K562 (cell line): ENCODE data around the gene ST7. TPM values are rescaled to one million over a fixed set of nuclear protein-coding genes. Genes with fewer than 3 reads are reported as not detected.

Source experiments
- ATAC-seq: fragments of 200-7000 bp; cut with Tn5 transposase; 3 replicates; pipeline ENCODE4 v1.9.1; 2020; ENCODE audit warnings: moderate library complexity
- BruUV-seq: library from RNA; stranded (reverse); fragments of 400-500 nt; replicated peaks from 2 replicates; lab custom pipeline; 2021; lab: Mats Ljungman, UMichigan
- CTCF ChIA-PET: fragments of 300-600 bp; formaldehyde crosslinking; extraction: SDS; loops from one replicate; lab custom pipeline; 2021; ENCODE audit warnings: low intra/inter-chr PET ratio; lab: Yijun Ruan, JAX
- POLR2A ChIA-PET: fragments of 300-600, 350-650 bp; sonication (Branson Sonifier 250); formaldehyde crosslinking; extraction: SDS; loops from one replicate; lab custom pipeline; 2021; ENCODE audit warnings: antibody characterized with exemption, inconsistent platforms; lab: Yijun Ruan, JAX
- DNase-seq, 4 experiments: peaks; one replicate each; pipeline versions ENCODE4 v3.0.0 to v3.0.0-alpha.2; 2011 to 2018; ENCODE audit warnings: low spot score in 3 of 4, mixed read lengths in 3 of 4; ENCODE audit errors: extremely low read depth in 1 of 4
- FAIRE-seq: peaks from 2 replicates; lab custom pipeline; 2011; peaks lifted over from hg19 to GRCh38; lab: Jason Lieb, UNC
- H2AFZ ChIP-seq: 2 replicates; pipeline ENCODE4 v1.6.0; 2011; ENCODE audit warnings: low read depth, low read length, control low read depth, inconsistent platforms
- H3K27ac ChIP-seq: fragments of 200-600 bp; 3 replicates; pipeline ENCODE4 v1.8.0; 2011; ENCODE audit warnings: low read depth, mild to moderate bottlenecking, control low read depth, inconsistent platforms, low read length, moderate library complexity, mixed read lengths; ENCODE audit errors: extremely low read depth
- H3K27me3 ChIP-seq, 2 experiments: fragments of 300-600 bp in 1 of 2; 2 replicates in 1 of 2; 3 replicates in 1 of 2; pipeline versions ENCODE4 v1.6.0 to v1.8.0; 2011; ENCODE audit warnings: inconsistent platforms in 2 of 2, low read length in 2 of 2, mild to moderate bottlenecking in 1 of 2, mixed read lengths in 1 of 2, moderate library complexity in 1 of 2; ENCODE audit not compliant: control insufficient read depth in 2 of 2, insufficient read depth in 2 of 2
- H3K36me3 ChIP-seq: fragments of 300-600 bp; 3 replicates; pipeline ENCODE4 v1.8.0; 2011; ENCODE audit warnings: mild to moderate bottlenecking, low read length, inconsistent platforms; ENCODE audit not compliant: control insufficient read depth, insufficient read depth
- H3K4me1 ChIP-seq, 2 experiments: fragments of 200-600 bp in 1 of 2; replicated peaks in 1 of 2; 2 replicates in 1 of 2; 3 replicates in 1 of 2; pipeline versions ENCODE4 v1.5.1 to v1.8.0; 2011; ENCODE audit warnings: inconsistent platforms in 2 of 2, low read length in 2 of 2, mild to moderate bottlenecking in 1 of 2, mixed read lengths in 1 of 2, moderate library complexity in 1 of 2; ENCODE audit not compliant: control insufficient read depth in 2 of 2, insufficient read depth in 2 of 2
- H3K4me2 ChIP-seq: 2 replicates; pipeline ENCODE4 v1.6.1; 2011; ENCODE audit warnings: low read length, control low read depth, inconsistent platforms, mixed read lengths; ENCODE audit not compliant: insufficient read depth
- H3K4me3 ChIP-seq: fragments of 200-600 bp; sonication (generic), shearing (Covaris generic); 2 replicates; pipeline ENCODE4 v1.5.1; 2016; ENCODE audit warnings: control low read depth, inconsistent platforms
- H3K79me2 ChIP-seq: fragments of 200-600 bp; 3 replicates; pipeline ENCODE4 v1.8.0; 2011; ENCODE audit warnings: low read length, inconsistent platforms; ENCODE audit not compliant: control insufficient read depth, insufficient read depth
- H3K9ac ChIP-seq, 2 experiments: 2 replicates each; pipeline versions ENCODE4 v1.6.0 to v1.6.1; 2011; ENCODE audit warnings: low read depth in 2 of 2, low read length in 2 of 2, control low read depth in 1 of 2, inconsistent platforms in 1 of 2, mild to moderate bottlenecking in 1 of 2, mixed read lengths in 1 of 2; ENCODE audit not compliant: insufficient read depth in 1 of 2
- H3K9me1 ChIP-seq: one replicate; pipeline ENCODE4 v1.6.0; 2011; ENCODE audit warnings: inconsistent platforms, mild to moderate bottlenecking, low read length, moderate library complexity; ENCODE audit not compliant: control insufficient read depth, insufficient read depth
- H3K9me3 ChIP-seq: replicated peaks from 2 replicates; pipeline ENCODE4 v1.5.1; 2011; ENCODE audit warnings: low read depth, low read length, inconsistent platforms; ENCODE audit not compliant: control insufficient read depth, insufficient read depth
- H4K20me1 ChIP-seq: replicated peaks from 2 replicates; pipeline ENCODE4 v1.6.1; 2011; ENCODE audit warnings: low read length, inconsistent platforms, mixed read lengths; ENCODE audit not compliant: control insufficient read depth, insufficient read depth
- CC2D1A ChIP-seq: fragments of 450-650 bp; IDR thresholded peaks from 2 replicates; pipeline ENCODE4 v1.6.1; 2017; ENCODE audit warnings: mild to moderate bottlenecking
- COPS2 ChIP-seq: fragments of 450-650 bp; conservative IDR thresholded peaks from 2 replicates; pipeline ENCODE4 v1.6.1; 2016; ENCODE audit warnings: mild to moderate bottlenecking, moderate library complexity
- ESRRB ChIP-seq: fragments of 250-450 bp; sonication (Bioruptor Pico); IDR thresholded peaks from 2 replicates; pipeline ENCODE4 v1.5.0; 2020; ENCODE audit warnings: mild to moderate bottlenecking, moderate library complexity, borderline replicate concordance
- GABPB1 ChIP-seq: sonication (generic); formaldehyde crosslinking; IDR thresholded peaks from 2 replicates; pipeline ENCODE4 v1.8.0; 2022; ENCODE audit warnings: mild to moderate bottlenecking, missing genetic modification reagents
- KLF10 ChIP-seq: fragments of 250-450 bp; sonication (Bioruptor Pico); IDR thresholded peaks from 2 replicates; pipeline ENCODE4 v1.6.1; 2021; ENCODE audit warnings: matching md5 sums
- PPARD ChIP-seq: fragments of 250-450 bp; sonication (Bioruptor Pico); IDR thresholded peaks from 2 replicates; pipeline ENCODE4 v1.8.0; 2022; ENCODE audit warnings: inconsistent platforms, mild to moderate bottlenecking, moderate library complexity
- SMAD2 ChIP-seq: fragments of 150-350 bp; IDR thresholded peaks from 2 replicates; pipeline ENCODE4 v1.6.1; 2014; ENCODE audit warnings: low read depth, mild to moderate bottlenecking, low read length
- SPI1 ChIP-seq: IDR thresholded peaks from 2 replicates; pipeline ENCODE4 v1.6.1; 2011; ENCODE audit warnings: low read depth, low read length, control low read depth, borderline replicate concordance
- ZNF134 ChIP-seq: fragments of 250-450 bp; sonication (Bioruptor Pico); conservative IDR thresholded peaks from 2 replicates; pipeline ENCODE4 v1.4.0; 2020
- ZNF24 ChIP-seq: fragments of 450-650 bp; IDR thresholded peaks from 2 replicates; pipeline ENCODE4 v1.6.1; 2016
- ZNF764 ChIP-seq: fragments of 250-450 bp; sonication (Bioruptor Pico); IDR thresholded peaks from 2 replicates; pipeline ENCODE4 v1.4.0; 2020; ENCODE audit warnings: low read depth, mild to moderate bottlenecking, moderate library complexity
- ZNF778 ChIP-seq: fragments of 450-650 bp; formaldehyde crosslinking; IDR thresholded peaks from 2 replicates; pipeline ENCODE4 v1.4.0; 2020; ENCODE audit warnings: mild to moderate bottlenecking, moderate library complexity
- WGBS: fragments of 100-300 bp; shearing (Covaris generic); methylation state at CpG from one replicate; pipeline ENCODE4 v1.1.6; 2016; ENCODE audit warnings: low coverage, mixed read lengths; ENCODE audit not compliant: insufficient coverage; ENCODE audit errors: missing lambda C conversion rate; 5-methylcytosine and 5-hydroxymethylcytosine counted together
- in situ Hi-C: fragments of 300-500 bp; cut with MboI; formaldehyde crosslinking; loops from 4 replicates; pipeline ENCODE4 v1.15.0; 2018; ENCODE audit warnings: inconsistent platforms, mixed read lengths
- intact Hi-C: fragments of 100-400 bp; cut with micrococcal nuclease; formaldehyde crosslinking; loops from 2 replicates; pipeline ENCODE4 v1.14.2; 2022
- polyA plus RNA-seq, 8 experiments: library from polyadenylated mRNA; depleted of rRNA in 4 of 8; stranded (reverse) in 5 of 8; unstranded in 3 of 8; fragments of >200 nt; fragmentation: Nextera tagmentation in 2 of 8; fragmentation: Illumina TruSeq in 1 of 8; extraction: Ambion mirVana in 2 of 8; extraction: Trizol in 1 of 8; gene quantifications; 2 replicates each; pipeline versions ENCODE4 v1.2.1 to v1.2.3, GENCODE V29; 2011 to 2014; ENCODE audit warnings: inconsistent platforms in 1 of 8, missing spikeins in 1 of 8
- total RNA-seq, 7 experiments: library from RNA; depleted of rRNA in 6 of 7; stranded (reverse); fragments of >200 nt in 6 of 7; fragmentation: Illumina TruSeq in 2 of 7; extraction: Trizol in 2 of 7; gene quantifications; 2 replicates each; pipeline versions ENCODE4 v1.2.1 to v1.2.3, GENCODE V29; 2011 to 2021; ENCODE audit warnings: low replicate concordance in 1 of 7
- TF ChIP-seq, protein P1 (sequence below), 2 experiments: fragments of 450-650 bp in 1 of 2; sonication (generic) in 1 of 2; formaldehyde crosslinking in 1 of 2; IDR thresholded peaks in 1 of 2; conservative IDR thresholded peaks in 1 of 2; 2 replicates each; pipeline versions ENCODE4 v1.6.1 to v1.8.1; 2016 to 2023; ENCODE audit warnings: mild to moderate bottlenecking in 2 of 2, moderate library complexity in 2 of 2, inconsistent platforms in 1 of 2, missing genetic modification reagents in 1 of 2
- TF ChIP-seq, protein P2 (sequence below): fragments of 250-450 bp; sonication (Bioruptor Pico); IDR thresholded peaks from 2 replicates; pipeline ENCODE4 v1.8.0; 2022; ENCODE audit warnings: inconsistent platforms
- TF ChIP-seq, protein P3 (sequence below): sonication (generic); formaldehyde crosslinking; IDR thresholded peaks from 2 replicates; pipeline ENCODE4 v1.8.0; 2023; ENCODE audit warnings: mild to moderate bottlenecking, missing genetic modification reagents
- TF ChIP-seq, protein P4 (sequence below), 2 experiments: fragments of 450-650 bp; conservative IDR thresholded peaks; 2 replicates each; pipeline ENCODE4 v1.6.1; 2017; ENCODE audit warnings: mild to moderate bottlenecking in 2 of 2, moderate library complexity in 2 of 2

The ST7 gene
- total and polyA plus RNA-seq, 9 of the 15 experiments (the other 6 are each of a cell fraction or from before 2014, with no cell fraction given), result 23.9 to 56.3 (median 36.9) TPM

DNA sequence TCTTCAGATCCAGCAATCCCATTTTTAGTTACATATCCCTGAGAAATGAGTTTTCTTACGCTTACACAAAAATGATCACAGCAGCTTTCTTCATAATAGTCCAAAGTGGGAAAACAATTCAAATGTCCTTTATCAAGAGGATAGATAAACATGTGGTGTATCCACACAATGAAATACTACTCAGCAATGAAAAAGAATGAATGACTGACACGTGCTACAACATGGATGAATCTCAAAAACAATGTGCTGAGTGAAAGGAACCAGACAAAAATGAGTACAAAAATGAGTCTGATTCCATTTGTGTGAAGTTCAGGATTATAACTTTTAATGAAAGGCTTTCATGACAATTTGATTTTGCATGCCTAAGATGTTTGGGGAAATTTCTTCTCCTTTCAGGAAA lies 230.4 kb downstream of the ST7 start:
- intact Hi-C loops (no loop called here), in situ Hi-C loops (no loop called here)
- 85% methylated on average over 2 of the region's 2 CpGs for WGBS
- H3K4me1 ChIP-seq, result peaks cover 0 to 12% of the 10 kb centered on the region in 2 experiments; a peak in 2 of 5 replicates
- H3K4me3 ChIP-seq, result no peak overlapping the region
- H3K9me3 ChIP-seq, result no peaks in the 10 kb centered on the region
- H3K27ac ChIP-seq, result no peak overlapping the region
- H3K36me3 ChIP-seq, result peaks cover 17% of the 10 kb centered on the region; the same call in 2 of the 3 replicates
- CTCF ChIA-PET, result no interaction called here
- DNase-seq (no peak), ATAC-seq (no peak), FAIRE-seq (no peak)
- H4K20me1 ChIP-seq, result no peaks in the 10 kb centered on the region
- no peaks in the 10 kb centered on the region for H3K79me2 ChIP-seq
- no peak overlapping the region for H3K9ac ChIP-seq
- no peaks in the 10 kb centered on the region for H3K9me1 ChIP-seq
- no peak overlapping the region for H2AFZ ChIP-seq
- no peaks in the 10 kb centered on the region for H3K27me3 ChIP-seq
- H3K4me2 ChIP-seq, result no peak overlapping the region
- BruUV-seq, result no TSS peak
- POLR2A ChIA-PET, result no interaction called here
- TF ChIP-seq, protein P1, sequence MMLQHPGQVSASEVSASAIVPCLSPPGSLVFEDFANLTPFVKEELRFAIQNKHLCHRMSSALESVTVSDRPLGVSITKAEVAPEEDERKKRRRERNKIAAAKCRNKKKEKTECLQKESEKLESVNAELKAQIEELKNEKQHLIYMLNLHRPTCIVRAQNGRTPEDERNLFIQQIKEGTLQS (IDR thresholded peaks at IDR 0.05), result no peak
- TF ChIP-seq, protein P1 (CRISPR knock-in tag; conservative IDR thresholded peaks at IDR 0.05), result no peak
- TF ChIP-seq ESRRB (CRISPR knock-in tag) (no peak), ZNF778 (CRISPR knock-in tag) (no peak), ZNF134 (CRISPR knock-in tag) (no peak), ZNF24 (peak; percentile 93), ZNF764 (CRISPR knock-in tag) (no peak), CC2D1A (no peak), PPARD (no peak), GABPB1 (CRISPR knock-in tag) (no peak), COPS2 (no peak), KLF10 (CRISPR knock-in tag) (no peak), SMAD2 (no peak), SPI1 (no peak)
- TF ChIP-seq, protein P2, sequence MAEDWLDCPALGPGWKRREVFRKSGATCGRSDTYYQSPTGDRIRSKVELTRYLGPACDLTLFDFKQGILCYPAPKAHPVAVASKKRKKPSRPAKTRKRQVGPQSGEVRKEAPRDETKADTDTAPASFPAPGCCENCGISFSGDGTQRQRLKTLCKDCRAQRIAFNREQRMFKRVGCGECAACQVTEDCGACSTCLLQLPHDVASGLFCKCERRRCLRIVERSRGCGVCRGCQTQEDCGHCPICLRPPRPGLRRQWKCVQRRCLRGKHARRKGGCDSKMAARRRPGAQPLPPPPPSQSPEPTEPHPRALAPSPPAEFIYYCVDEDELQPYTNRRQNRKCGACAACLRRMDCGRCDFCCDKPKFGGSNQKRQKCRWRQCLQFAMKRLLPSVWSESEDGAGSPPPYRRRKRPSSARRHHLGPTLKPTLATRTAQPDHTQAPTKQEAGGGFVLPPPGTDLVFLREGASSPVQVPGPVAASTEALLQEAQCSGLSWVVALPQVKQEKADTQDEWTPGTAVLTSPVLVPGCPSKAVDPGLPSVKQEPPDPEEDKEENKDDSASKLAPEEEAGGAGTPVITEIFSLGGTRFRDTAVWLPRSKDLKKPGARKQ, result no peak
- TF ChIP-seq, protein P3, sequence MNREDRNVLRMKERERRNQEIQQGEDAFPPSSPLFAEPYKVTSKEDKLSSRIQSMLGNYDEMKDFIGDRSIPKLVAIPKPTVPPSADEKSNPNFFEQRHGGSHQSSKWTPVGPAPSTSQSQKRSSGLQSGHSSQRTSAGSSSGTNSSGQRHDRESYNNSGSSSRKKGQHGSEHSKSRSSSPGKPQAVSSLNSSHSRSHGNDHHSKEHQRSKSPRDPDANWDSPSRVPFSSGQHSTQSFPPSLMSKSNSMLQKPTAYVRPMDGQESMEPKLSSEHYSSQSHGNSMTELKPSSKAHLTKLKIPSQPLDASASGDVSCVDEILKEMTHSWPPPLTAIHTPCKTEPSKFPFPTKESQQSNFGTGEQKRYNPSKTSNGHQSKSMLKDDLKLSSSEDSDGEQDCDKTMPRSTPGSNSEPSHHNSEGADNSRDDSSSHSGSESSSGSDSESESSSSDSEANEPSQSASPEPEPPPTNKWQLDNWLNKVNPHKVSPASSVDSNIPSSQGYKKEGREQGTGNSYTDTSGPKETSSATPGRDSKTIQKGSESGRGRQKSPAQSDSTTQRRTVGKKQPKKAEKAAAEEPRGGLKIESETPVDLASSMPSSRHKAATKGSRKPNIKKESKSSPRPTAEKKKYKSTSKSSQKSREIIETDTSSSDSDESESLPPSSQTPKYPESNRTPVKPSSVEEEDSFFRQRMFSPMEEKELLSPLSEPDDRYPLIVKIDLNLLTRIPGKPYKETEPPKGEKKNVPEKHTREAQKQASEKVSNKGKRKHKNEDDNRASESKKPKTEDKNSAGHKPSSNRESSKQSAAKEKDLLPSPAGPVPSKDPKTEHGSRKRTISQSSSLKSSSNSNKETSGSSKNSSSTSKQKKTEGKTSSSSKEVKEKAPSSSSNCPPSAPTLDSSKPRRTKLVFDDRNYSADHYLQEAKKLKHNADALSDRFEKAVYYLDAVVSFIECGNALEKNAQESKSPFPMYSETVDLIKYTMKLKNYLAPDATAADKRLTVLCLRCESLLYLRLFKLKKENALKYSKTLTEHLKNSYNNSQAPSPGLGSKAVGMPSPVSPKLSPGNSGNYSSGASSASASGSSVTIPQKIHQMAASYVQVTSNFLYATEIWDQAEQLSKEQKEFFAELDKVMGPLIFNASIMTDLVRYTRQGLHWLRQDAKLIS (CRISPR knock-in tag), result 0 out of 2 replicates have a peak, but pooled peaks have one; percentile 31
- TF ChIP-seq, protein P4, sequence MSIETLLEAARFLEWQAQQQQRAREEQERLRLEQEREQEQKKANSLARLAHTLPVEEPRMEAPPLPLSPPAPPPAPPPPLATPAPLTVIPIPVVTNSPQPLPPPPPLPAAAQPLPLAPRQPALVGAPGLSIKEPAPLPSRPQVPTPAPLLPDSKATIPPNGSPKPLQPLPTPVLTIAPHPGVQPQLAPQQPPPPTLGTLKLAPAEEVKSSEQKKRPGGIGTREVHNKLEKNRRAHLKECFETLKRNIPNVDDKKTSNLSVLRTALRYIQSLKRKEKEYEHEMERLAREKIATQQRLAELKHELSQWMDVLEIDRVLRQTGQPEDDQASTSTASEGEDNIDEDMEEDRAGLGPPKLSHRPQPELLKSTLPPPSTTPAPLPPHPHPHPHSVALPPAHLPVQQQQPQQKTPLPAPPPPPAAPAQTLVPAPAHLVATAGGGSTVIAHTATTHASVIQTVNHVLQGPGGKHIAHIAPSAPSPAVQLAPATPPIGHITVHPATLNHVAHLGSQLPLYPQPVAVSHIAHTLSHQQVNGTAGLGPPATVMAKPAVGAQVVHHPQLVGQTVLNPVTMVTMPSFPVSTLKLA (conservative IDR thresholded peaks at IDR 0.05), result no peak
